ENCODE data around the gene CAMKK2.

Gene CAMKK2

DNA sequence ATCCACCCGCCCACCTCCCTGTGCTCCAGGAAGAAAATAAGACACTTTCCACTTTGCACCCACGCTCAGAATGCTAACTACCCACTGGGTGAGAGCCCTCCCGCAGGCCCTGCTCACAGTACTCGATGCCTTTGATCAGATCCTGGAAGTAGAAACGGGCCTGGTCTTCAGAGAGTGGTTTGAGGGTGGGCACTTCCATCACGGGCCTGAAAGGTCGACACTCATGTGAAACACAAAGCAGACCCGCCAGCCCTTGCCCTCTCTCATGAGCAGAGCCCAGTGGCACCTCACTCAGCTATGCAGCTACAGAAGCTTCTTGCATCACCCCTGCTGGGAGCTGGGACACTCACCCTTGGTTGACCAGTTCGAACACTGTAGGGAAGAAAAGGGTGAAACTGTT is 41.1 kb downstream of the CAMKK2 start:
- H3K36me3 ChIP-seq (ENCODE audit: control insufficient read depth, low read length), result peaks cover 51% of the 10 kb centered on the region

DNA sequence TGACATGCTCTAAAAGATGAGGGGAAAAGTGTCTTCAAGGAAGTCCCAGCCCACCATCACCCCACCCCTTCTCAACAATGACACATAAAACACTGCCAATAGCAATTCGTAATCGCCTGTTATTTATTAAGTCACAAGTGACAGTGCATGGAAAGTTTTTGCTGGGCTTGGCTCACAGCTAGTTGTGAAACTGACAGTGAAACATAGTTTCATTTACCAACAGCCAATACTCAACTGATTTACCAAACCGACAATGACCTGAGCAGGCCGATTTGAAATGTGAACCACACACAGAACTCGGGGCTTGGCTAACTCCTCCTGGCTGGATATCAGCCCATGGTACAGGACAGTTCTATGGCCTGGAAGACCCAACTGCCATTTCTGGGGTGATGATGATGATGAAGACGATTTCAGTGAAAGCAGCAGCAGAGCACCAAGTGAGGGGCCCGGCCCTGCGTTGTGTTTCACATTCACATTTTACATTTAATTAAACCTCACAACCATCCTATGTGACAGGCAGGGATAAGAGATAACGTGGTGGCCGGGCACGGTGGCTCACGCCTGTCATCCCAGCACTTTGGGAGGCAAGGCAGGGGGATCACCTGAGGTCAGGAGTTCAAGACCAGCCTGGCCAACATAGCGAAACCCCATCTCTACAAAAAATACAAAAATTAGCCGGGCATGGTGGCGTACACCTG is 42.7 kb downstream of the CAMKK2 start:
- Histone ChIP-seq H3K4me1 (ENCODE audit: control insufficient read depth, low read length) (peaks cover 5% of the 10 kb centered on the region), H3F3A (ENCODE audit: control insufficient read depth, insufficient read depth) (no peaks in the 10 kb centered on the region), H4K20me1 (ENCODE audit: control insufficient read depth, insufficient read depth, low read depth, low read length) (no peaks in the 10 kb centered on the region), H3K79me2 (ENCODE audit: control insufficient read depth, low read length) (no peaks in the 10 kb centered on the region), H3K27ac (ENCODE audit: low read depth, low read length) (no peak overlapping the region), H3K4me2 (ENCODE audit: low read length) (no peak overlapping the region), H3K9me2 (replicated peaks; ENCODE audit: control insufficient read depth, low read length) (no peaks in the 10 kb centered on the region), H3K4me3 (ENCODE audit: low read length) (no peak overlapping the region), H3K36me3 (ENCODE audit: control insufficient read depth, low read length) (peaks cover 56% of the 10 kb centered on the region), H3K9me3 (ENCODE audit: control insufficient read depth, insufficient read depth, low read length) (no peaks in the 10 kb centered on the region), H3K27me3 (ENCODE audit: control insufficient read depth, low read length) (no peaks in the 10 kb centered on the region)
- no peak for TF ChIP-seq EZH2phosphoT487 (IDR thresholded peaks at IDR 0.05; ENCODE audit: borderline replicate concordance, low read length)
- TF ChIP-seq, protein P1, sequence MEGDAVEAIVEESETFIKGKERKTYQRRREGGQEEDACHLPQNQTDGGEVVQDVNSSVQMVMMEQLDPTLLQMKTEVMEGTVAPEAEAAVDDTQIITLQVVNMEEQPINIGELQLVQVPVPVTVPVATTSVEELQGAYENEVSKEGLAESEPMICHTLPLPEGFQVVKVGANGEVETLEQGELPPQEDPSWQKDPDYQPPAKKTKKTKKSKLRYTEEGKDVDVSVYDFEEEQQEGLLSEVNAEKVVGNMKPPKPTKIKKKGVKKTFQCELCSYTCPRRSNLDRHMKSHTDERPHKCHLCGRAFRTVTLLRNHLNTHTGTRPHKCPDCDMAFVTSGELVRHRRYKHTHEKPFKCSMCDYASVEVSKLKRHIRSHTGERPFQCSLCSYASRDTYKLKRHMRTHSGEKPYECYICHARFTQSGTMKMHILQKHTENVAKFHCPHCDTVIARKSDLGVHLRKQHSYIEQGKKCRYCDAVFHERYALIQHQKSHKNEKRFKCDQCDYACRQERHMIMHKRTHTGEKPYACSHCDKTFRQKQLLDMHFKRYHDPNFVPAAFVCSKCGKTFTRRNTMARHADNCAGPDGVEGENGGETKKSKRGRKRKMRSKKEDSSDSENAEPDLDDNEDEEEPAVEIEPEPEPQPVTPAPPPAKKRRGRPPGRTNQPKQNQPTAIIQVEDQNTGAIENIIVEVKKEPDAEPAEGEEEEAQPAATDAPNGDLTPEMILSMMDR (IDR thresholded peaks at IDR 0.05; ENCODE audit: low read depth, low read length, poor library complexity, severe bottlenecking), result no peak

More for the DNA sequence above, 41.1 kb downstream of the CAMKK2 start:
- H3K4me2 ChIP-seq (ENCODE audit: low read length), result no peak overlapping the region
- H3K9me3 ChIP-seq (ENCODE audit: control insufficient read depth, insufficient read depth, low read length), result no peaks in the 10 kb centered on the region
- no peak overlapping the region for H3K4me3 ChIP-seq (ENCODE audit: low read length)
- no peaks in the 10 kb centered on the region for H3K4me1 ChIP-seq (ENCODE audit: control insufficient read depth, low read length)
- no peak for TF ChIP-seq EZH2phosphoT487 (IDR thresholded peaks at IDR 0.05; ENCODE audit: borderline replicate concordance, low read length)
- TF ChIP-seq, protein P1 (IDR thresholded peaks at IDR 0.05; ENCODE audit: low read depth, low read length, poor library complexity, severe bottlenecking), result no peak
- no peaks in the 10 kb centered on the region for H3K27me3 ChIP-seq (ENCODE audit: control insufficient read depth, low read length)
- no peak overlapping the region for H3K27ac ChIP-seq (ENCODE audit: low read depth, low read length)
- no peaks in the 10 kb centered on the region for H3K79me2 ChIP-seq (ENCODE audit: control insufficient read depth, low read length)
- H3K9me2 ChIP-seq (replicated peaks; ENCODE audit: control insufficient read depth, low read length), result no peaks in the 10 kb centered on the region
- no peaks in the 10 kb centered on the region for H3F3A ChIP-seq (ENCODE audit: control insufficient read depth, insufficient read depth)
- no peaks in the 10 kb centered on the region for H4K20me1 ChIP-seq (ENCODE audit: control insufficient read depth, insufficient read depth, low read depth, low read length)

DNA sequence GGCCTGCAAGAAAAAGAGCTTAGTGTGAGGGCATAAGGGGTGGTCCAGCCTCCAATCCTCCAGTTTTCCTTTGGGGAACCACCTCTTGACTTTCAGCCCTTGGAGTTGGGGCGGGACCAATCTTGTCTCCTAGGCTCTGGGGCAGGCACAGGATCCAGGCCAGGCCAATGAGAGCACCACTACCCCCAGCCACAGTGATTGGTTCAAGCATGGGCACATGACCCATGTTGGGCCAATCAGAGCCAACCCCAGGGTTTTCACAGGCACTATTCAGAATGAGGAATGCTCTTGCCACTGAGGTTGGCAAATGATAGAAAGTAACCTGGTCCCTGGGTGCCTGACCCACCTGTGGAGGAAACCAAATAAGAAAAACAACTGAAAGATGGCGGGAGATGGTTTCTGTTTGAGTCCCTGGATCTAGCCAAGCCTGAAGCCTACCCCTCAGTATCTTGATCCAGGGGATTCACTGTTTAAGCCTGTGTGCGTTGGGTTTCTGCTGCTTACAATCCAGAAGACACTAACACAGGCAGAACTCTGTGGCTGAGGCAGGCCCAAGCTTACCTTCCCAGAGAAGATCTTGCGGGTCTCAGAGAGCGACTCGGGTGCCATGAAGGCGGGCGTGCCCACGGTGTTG is 43.7 kb downstream of the CAMKK2 start:
- Histone ChIP-seq H3K9me2 (replicated peaks; ENCODE audit: control insufficient read depth, low read length) (no peaks in the 10 kb centered on the region), H3K27me3 (ENCODE audit: control insufficient read depth, low read length) (no peaks in the 10 kb centered on the region), H3K79me2 (ENCODE audit: control insufficient read depth, low read length) (no peaks in the 10 kb centered on the region), H3K27ac (ENCODE audit: low read depth, low read length) (no peak overlapping the region), H4K20me1 (ENCODE audit: control insufficient read depth, insufficient read depth, low read depth, low read length) (no peaks in the 10 kb centered on the region), H3K36me3 (ENCODE audit: control insufficient read depth, low read length) (peaks cover 65% of the 10 kb centered on the region), H3K4me2 (ENCODE audit: low read length) (no peak overlapping the region), H3K4me1 (ENCODE audit: control insufficient read depth, low read length) (peaks cover 15% of the 10 kb centered on the region), H3F3A (ENCODE audit: control insufficient read depth, insufficient read depth) (no peaks in the 10 kb centered on the region), H3K9me3 (ENCODE audit: control insufficient read depth, insufficient read depth, low read length) (no peaks in the 10 kb centered on the region), H3K4me3 (ENCODE audit: low read length) (no peak overlapping the region)
- TF ChIP-seq, protein P1 (IDR thresholded peaks at IDR 0.05; ENCODE audit: low read depth, low read length, poor library complexity, severe bottlenecking), result no peak
- TF ChIP-seq EZH2phosphoT487 (IDR thresholded peaks at IDR 0.05; ENCODE audit: borderline replicate concordance, low read length), result no peak

Measured in DOHH2 (cell line).